Brain microvascular endothelial cell (primary cell): Measurements from ENCODE around the gene PLEKHG2.
A peak's percentile ranks its signal among the peaks of the same experiment; 100 is the strongest.

Experiments
- DNase-seq: peaks from one replicate; pipeline ENCODE4 v3.0.0-alpha.2; 2020
- H3K27ac ChIP-seq: fragments of 250-450 bp; sonication (Bioruptor Pico); 2 replicates; pipeline ENCODE4 v1.5.1; 2020; ENCODE audit warnings: mild to moderate bottlenecking, moderate library complexity
- H3K27me3 ChIP-seq: fragments of 250-450 bp; sonication (Bioruptor Pico); replicated peaks from 2 replicates; pipeline ENCODE4 v1.5.1; 2020; ENCODE audit warnings: mild to moderate bottlenecking
- H3K36me3 ChIP-seq: fragments of 250-450 bp; sonication (Bioruptor Pico); replicated peaks from 2 replicates; pipeline ENCODE4 v1.5.1; 2020; ENCODE audit warnings: mild to moderate bottlenecking
- H3K4me3 ChIP-seq: 2 replicates; pipeline ENCODE4 v1.5.1; 2011; ENCODE audit warnings: low read depth, mild to moderate bottlenecking, control low read depth, low read length, moderate library complexity
- in situ Hi-C: cut with HindIII; loops from 2 replicates; pipeline ENCODE4 v1.10.0; 2017; ENCODE audit warnings: low sequenced_read_pairs, low pct_ligation_motif_present
- TF ChIP-seq, protein P1 (sequence below): IDR thresholded peaks from 2 replicates; pipeline ENCODE4 v1.5.1; 2011; ENCODE audit warnings: low read depth, mild to moderate bottlenecking, moderate library complexity, low read length, control low read depth, inconsistent platforms; ENCODE audit errors: missing control alignments

PLEKHG2 gene

DNA sequence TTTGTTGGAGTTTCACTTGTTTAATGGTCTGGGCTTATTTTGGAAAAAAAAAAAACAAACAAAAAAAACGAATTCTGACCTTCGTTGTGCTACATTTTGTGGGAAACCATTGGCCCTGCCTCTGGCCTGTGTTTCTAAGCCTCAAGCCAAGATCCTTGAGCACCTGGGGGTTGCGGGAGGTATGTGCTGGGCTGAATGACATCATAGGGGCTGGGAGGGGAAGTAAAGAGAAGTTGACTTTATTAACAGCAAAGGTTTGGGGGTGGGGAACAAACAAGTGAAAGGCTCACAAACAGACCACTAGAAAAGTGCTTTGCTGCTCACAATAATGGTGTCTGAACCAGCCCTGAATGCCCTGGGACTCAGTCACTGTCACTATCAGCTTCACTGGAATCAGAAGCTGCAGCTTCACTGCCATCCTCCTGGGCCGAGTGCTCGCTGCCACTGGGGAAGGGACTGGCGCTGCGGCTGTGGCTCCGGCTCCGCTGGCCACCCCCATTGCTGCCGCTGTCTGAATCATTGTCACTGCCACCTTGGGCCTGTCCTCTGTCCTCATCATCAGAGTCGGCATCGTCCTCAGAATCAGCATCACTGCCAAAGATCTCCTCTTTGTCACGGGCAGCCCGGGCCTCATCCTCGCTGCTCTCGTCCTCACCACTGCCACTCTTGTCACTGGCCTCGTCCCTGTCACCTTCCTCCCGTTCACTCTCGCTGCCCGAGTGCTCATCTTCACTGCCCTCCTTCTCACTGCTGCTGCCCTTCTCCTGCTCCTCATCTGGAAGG is 26.6 kb upstream of the PLEKHG2 start:
- H3K27me3 ChIP-seq, result no peaks in the 10 kb centered on the region
- no peak overlapping the region for H3K4me3 ChIP-seq
- DNase-seq, result no peak
- in situ Hi-C loops, result no loop called here
- H3K36me3 ChIP-seq, result peaks cover 66% of the 10 kb centered on the region
- TF ChIP-seq, protein P1, sequence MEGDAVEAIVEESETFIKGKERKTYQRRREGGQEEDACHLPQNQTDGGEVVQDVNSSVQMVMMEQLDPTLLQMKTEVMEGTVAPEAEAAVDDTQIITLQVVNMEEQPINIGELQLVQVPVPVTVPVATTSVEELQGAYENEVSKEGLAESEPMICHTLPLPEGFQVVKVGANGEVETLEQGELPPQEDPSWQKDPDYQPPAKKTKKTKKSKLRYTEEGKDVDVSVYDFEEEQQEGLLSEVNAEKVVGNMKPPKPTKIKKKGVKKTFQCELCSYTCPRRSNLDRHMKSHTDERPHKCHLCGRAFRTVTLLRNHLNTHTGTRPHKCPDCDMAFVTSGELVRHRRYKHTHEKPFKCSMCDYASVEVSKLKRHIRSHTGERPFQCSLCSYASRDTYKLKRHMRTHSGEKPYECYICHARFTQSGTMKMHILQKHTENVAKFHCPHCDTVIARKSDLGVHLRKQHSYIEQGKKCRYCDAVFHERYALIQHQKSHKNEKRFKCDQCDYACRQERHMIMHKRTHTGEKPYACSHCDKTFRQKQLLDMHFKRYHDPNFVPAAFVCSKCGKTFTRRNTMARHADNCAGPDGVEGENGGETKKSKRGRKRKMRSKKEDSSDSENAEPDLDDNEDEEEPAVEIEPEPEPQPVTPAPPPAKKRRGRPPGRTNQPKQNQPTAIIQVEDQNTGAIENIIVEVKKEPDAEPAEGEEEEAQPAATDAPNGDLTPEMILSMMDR, result no peak
- no peak overlapping the region for H3K27ac ChIP-seq

GRCh38 chr19:39386557-39386956 is 25.9 kb upstream of the PLEKHG2 start:
- no peak for DNase-seq
- H3K27me3 ChIP-seq, result no peaks in the 10 kb centered on the region
- H3K4me3 ChIP-seq, result no peak overlapping the region
- H3K36me3 ChIP-seq, result peaks cover 58% of the 10 kb centered on the region
- TF ChIP-seq, protein P1, result no peak
- no peak overlapping the region for H3K27ac ChIP-seq
- in situ Hi-C loops, result no loop called here

- Histone ChIP-seq H3K27ac (no peak overlapping the region), H3K36me3 (peaks cover 56% of the 10 kb centered on the region), H3K4me3 (no peak overlapping the region), H3K27me3 (no peaks in the 10 kb centered on the region)
- no peak for DNase-seq
- TF ChIP-seq, protein P1, result no peak
- in situ Hi-C loops, result no loop called here
These were observed 23.8 kb upstream of the PLEKHG2 start for GRCh38 chr19:39388657-39389056.

DNA sequence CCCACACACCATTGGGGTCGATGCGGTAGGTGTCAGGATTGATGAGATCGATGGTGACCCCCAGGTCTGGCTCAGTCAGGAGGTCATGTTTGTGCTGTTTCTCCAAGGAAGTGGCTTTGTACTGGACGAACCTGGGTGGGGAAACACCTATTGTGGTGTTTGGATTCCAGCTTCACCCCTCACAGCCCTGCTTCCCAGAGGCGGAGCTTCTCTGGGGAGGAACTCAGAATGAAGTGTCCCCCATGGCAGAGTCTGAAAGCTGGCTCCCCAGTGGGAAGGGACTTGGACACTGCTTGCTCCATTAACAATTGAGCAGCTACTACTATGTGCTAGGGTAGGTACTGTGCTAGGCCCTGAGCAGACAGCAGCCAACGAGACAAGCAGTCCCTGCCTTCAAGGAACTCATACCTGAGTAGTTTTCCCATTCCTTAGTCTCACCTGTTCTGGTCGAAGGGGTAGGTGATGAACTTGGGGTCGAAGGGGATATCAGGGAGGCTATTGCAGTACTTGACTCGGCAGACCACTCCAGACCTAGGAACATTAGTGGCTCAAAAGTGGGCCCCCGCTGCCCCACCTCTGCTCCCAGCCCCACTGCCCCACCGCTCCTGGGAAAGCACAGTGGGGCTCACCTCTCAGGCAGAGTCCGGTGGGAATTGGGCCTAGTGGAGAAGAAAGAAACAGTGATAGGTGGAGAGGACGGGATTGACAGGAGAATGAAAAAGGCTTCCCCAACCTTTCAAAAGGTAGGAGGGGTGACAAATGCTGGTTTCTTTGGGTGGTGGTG is 22.6 kb upstream of the PLEKHG2 start:
- peak overlapping the region; percentile 99 for H3K4me3 ChIP-seq
- H3K36me3 ChIP-seq, result peaks cover 53% of the 10 kb centered on the region
- in situ Hi-C loops, result no loop called here
- H3K27me3 ChIP-seq, result no peaks in the 10 kb centered on the region
- TF ChIP-seq, protein P1, result no peak
- no peak for DNase-seq
- H3K27ac ChIP-seq, result no peak overlapping the region

GRCh38 chr19:39390451-39390750 is 22.1 kb upstream of the PLEKHG2 start:
- DNase-seq, result no peak
- in situ Hi-C loops, result no loop called here
- Histone ChIP-seq H3K27ac (peak overlapping the region; percentile 96), H3K36me3 (peaks cover 47% of the 10 kb centered on the region), H3K27me3 (no peaks in the 10 kb centered on the region), H3K4me3 (peak overlapping the region; percentile 99)
- TF ChIP-seq, protein P1, result no peak
